Measurements from ENCODE around the gene STK32A. TPM values are rescaled to one million over a fixed set of nuclear protein-coding genes. Genes with fewer than 3 reads are reported as not detected.
"Not testable (repeated sequence)": the region's sequence is repeated elsewhere in the genome, so short reads cannot be mapped to it uniquely, and the experiment has no call there.

The STK32A gene
- total RNA-seq, 1 donor from 2014 or later, result not detected

- Mint-ChIP-seq H3K4me3 (ENCODE audit: low read depth) (no peak overlapping the region), H3K36me3 (ENCODE audit: low read depth) (no peaks in the 10 kb centered on the region), H3K9me3 (no peaks in the 10 kb centered on the region), H3K4me1 (ENCODE audit: low read depth) (no peaks in the 10 kb centered on the region), H3K27ac (no peak overlapping the region), H3K27me3 (ENCODE audit: low read depth) (no peaks in the 10 kb centered on the region)
- DNase-seq (ENCODE audit: low spot score), result no peak
- intact Hi-C loops (cut with micrococcal nuclease), result no loop called here
Measured at GRCh38 chr5:147361441-147362175, 126.8 kb downstream of the STK32A start.

GRCh38 chr5:147367381-147367780 lies 132.6 kb downstream of the STK32A start:
- intact Hi-C loops (cut with micrococcal nuclease); H3K4me3 Mint-ChIP-seq (ENCODE audit: low read depth); H3K4me1 Mint-ChIP-seq (ENCODE audit: low read depth): not testable (repeated sequence)

GRCh38 chr5:147369742-147370374 lies 135.0 kb downstream of the STK32A start:
- H3K9me3 Mint-ChIP-seq, result no peaks in the 10 kb centered on the region
- no peaks in the 10 kb centered on the region for H3K27me3 Mint-ChIP-seq (ENCODE audit: low read depth)
- DNase-seq (ENCODE audit: low spot score), result no peak
- intact Hi-C loops (cut with micrococcal nuclease), result no loop called here
- H3K36me3 Mint-ChIP-seq (ENCODE audit: low read depth), result no peaks in the 10 kb centered on the region
- no peak overlapping the region for H3K4me3 Mint-ChIP-seq (ENCODE audit: low read depth)
- H3K27ac Mint-ChIP-seq, result no peak overlapping the region
- no peaks in the 10 kb centered on the region for H3K4me1 Mint-ChIP-seq (ENCODE audit: low read depth)

More at GRCh38 chr5:147367381-147367780, 132.6 kb downstream of the STK32A start:
- not testable (repeated sequence) for DNase-seq (ENCODE audit: low spot score); H3K27me3 Mint-ChIP-seq (ENCODE audit: low read depth); H3K36me3 Mint-ChIP-seq (ENCODE audit: low read depth); H3K27ac Mint-ChIP-seq; H3K9me3 Mint-ChIP-seq

GRCh38 chr5:147371290-147371689 lies 136.5 kb downstream of the STK32A start:
- no peak overlapping the region for H3K4me3 Mint-ChIP-seq (ENCODE audit: low read depth)
- H3K27me3 Mint-ChIP-seq (ENCODE audit: low read depth), result no peaks in the 10 kb centered on the region
- no peaks in the 10 kb centered on the region for H3K4me1 Mint-ChIP-seq (ENCODE audit: low read depth)
- DNase-seq (ENCODE audit: low spot score), result no peak
- no peaks in the 10 kb centered on the region for H3K9me3 Mint-ChIP-seq
- H3K27ac Mint-ChIP-seq, result no peak overlapping the region
- no peaks in the 10 kb centered on the region for H3K36me3 Mint-ChIP-seq (ENCODE audit: low read depth)
- intact Hi-C loops (cut with micrococcal nuclease), result no loop called here

- no peak for DNase-seq (ENCODE audit: low spot score)
- no peak overlapping the region for H3K27ac Mint-ChIP-seq
- H3K9me3 Mint-ChIP-seq, result no peaks in the 10 kb centered on the region
- H3K4me3 Mint-ChIP-seq (ENCODE audit: low read depth), result no peak overlapping the region
- intact Hi-C loops (cut with micrococcal nuclease), result no loop called here
- H3K36me3 Mint-ChIP-seq (ENCODE audit: low read depth), result no peaks in the 10 kb centered on the region
- H3K4me1 Mint-ChIP-seq (ENCODE audit: low read depth), result no peaks in the 10 kb centered on the region
- no peaks in the 10 kb centered on the region for H3K27me3 Mint-ChIP-seq (ENCODE audit: low read depth)
Measured at GRCh38 chr5:147372191-147372590, 137.4 kb downstream of the STK32A start.

GRCh38 chr5:147373328-147373727 lies 138.5 kb downstream of the STK32A start:
- Mint-ChIP-seq H3K4me3 (ENCODE audit: low read depth) (no peak overlapping the region), H3K4me1 (ENCODE audit: low read depth) (no peaks in the 10 kb centered on the region), H3K9me3 (peaks cover 3% of the 10 kb centered on the region), H3K36me3 (ENCODE audit: low read depth) (no peaks in the 10 kb centered on the region), H3K27ac (no peak overlapping the region), H3K27me3 (ENCODE audit: low read depth) (no peaks in the 10 kb centered on the region)
- no peak for DNase-seq (ENCODE audit: low spot score)
- intact Hi-C loops (cut with micrococcal nuclease), result no loop called here

- Mint-ChIP-seq H3K4me3 (ENCODE audit: low read depth) (no peak overlapping the region), H3K4me1 (ENCODE audit: low read depth) (no peaks in the 10 kb centered on the region), H3K36me3 (ENCODE audit: low read depth) (no peaks in the 10 kb centered on the region), H3K9me3 (peaks cover 3% of the 10 kb centered on the region), H3K27me3 (ENCODE audit: low read depth) (no peaks in the 10 kb centered on the region), H3K27ac (no peak overlapping the region)
- intact Hi-C loops (cut with micrococcal nuclease), result no loop called here
- no peak for DNase-seq (ENCODE audit: low spot score)
Measured at GRCh38 chr5:147375151-147375550, 140.3 kb downstream of the STK32A start.

GRCh38 chr5:147377682-147378081 lies 142.9 kb downstream of the STK32A start:
- H3K27ac Mint-ChIP-seq, result no peak overlapping the region

GRCh38 chr5:147381555-147381954 lies 146.7 kb downstream of the STK32A start:
- H3K4me1 Mint-ChIP-seq (ENCODE audit: low read depth), result no peaks in the 10 kb centered on the region
- intact Hi-C loops (cut with micrococcal nuclease), result no loop called here
- H3K9me3 Mint-ChIP-seq, result peaks cover 3% of the 10 kb centered on the region
- no peaks in the 10 kb centered on the region for H3K27me3 Mint-ChIP-seq (ENCODE audit: low read depth)
- no peak overlapping the region for H3K27ac Mint-ChIP-seq
- no peaks in the 10 kb centered on the region for H3K36me3 Mint-ChIP-seq (ENCODE audit: low read depth)
- no peak overlapping the region for H3K4me3 Mint-ChIP-seq (ENCODE audit: low read depth)
- DNase-seq (ENCODE audit: low spot score), result no peak

More at GRCh38 chr5:147377682-147378081, 142.9 kb downstream of the STK32A start:
- H3K27me3 Mint-ChIP-seq (ENCODE audit: low read depth), result no peaks in the 10 kb centered on the region
- H3K4me1 Mint-ChIP-seq (ENCODE audit: low read depth), result no peaks in the 10 kb centered on the region
- H3K9me3 Mint-ChIP-seq, result peaks cover 3% of the 10 kb centered on the region
- no peak overlapping the region for H3K4me3 Mint-ChIP-seq (ENCODE audit: low read depth)
- intact Hi-C loops (cut with micrococcal nuclease), result no loop called here
- no peaks in the 10 kb centered on the region for H3K36me3 Mint-ChIP-seq (ENCODE audit: low read depth)
- DNase-seq (ENCODE audit: low spot score), result no peak

- Mint-ChIP-seq H3K27ac (no peak overlapping the region), H3K4me1 (ENCODE audit: low read depth) (no peaks in the 10 kb centered on the region), H3K27me3 (ENCODE audit: low read depth) (no peaks in the 10 kb centered on the region), H3K36me3 (ENCODE audit: low read depth) (no peaks in the 10 kb centered on the region), H3K4me3 (ENCODE audit: low read depth) (no peak overlapping the region), H3K9me3 (peaks cover 3% of the 10 kb centered on the region)
- intact Hi-C loops (cut with micrococcal nuclease), result no loop called here
- DNase-seq (ENCODE audit: low spot score), result no peak
Measured at GRCh38 chr5:147382776-147383175, 147.9 kb downstream of the STK32A start.

GRCh38 chr5:147384346-147385193 lies 149.7 kb downstream of the STK32A start:
- Mint-ChIP-seq H3K36me3 (ENCODE audit: low read depth) (no peaks in the 10 kb centered on the region), H3K4me1 (ENCODE audit: low read depth) (no peaks in the 10 kb centered on the region), H3K27ac (no peak overlapping the region), H3K27me3 (ENCODE audit: low read depth) (no peaks in the 10 kb centered on the region), H3K4me3 (ENCODE audit: low read depth) (no peak overlapping the region), H3K9me3 (no peaks in the 10 kb centered on the region)
- intact Hi-C loops (cut with micrococcal nuclease), result no loop called here
- no peak for DNase-seq (ENCODE audit: low spot score)

GRCh38 chr5:147387109-147387508 lies 152.3 kb downstream of the STK32A start:
- Mint-ChIP-seq H3K4me1 (ENCODE audit: low read depth) (no peaks in the 10 kb centered on the region), H3K9me3 (no peaks in the 10 kb centered on the region), H3K27me3 (ENCODE audit: low read depth) (no peaks in the 10 kb centered on the region), H3K4me3 (ENCODE audit: low read depth) (no peak overlapping the region), H3K36me3 (ENCODE audit: low read depth) (no peaks in the 10 kb centered on the region), H3K27ac (no peak overlapping the region)
- DNase-seq (ENCODE audit: low spot score), result no peak
- intact Hi-C loops (cut with micrococcal nuclease), result no loop called here
